Right lobe of liver (tissue), 4 donors: ENCODE results near the gene PPIE.

Source experiments
- CTCF ChIP-seq, 4 donors: fragments of 200-600 bp in 3 of 4; fragments of 450-650 bp in 1 of 4; IDR thresholded peaks; one replicate each; pipeline versions ENCODE4 v1.5.1 to v1.8.0; 2016 to 2022; ENCODE audit warnings: antibody characterized with exemption in 4 of 4, mild to moderate bottlenecking in 2 of 4
- POLR2A ChIP-seq: fragments of 450-650 bp; IDR thresholded peaks from one replicate; pipeline ENCODE4 v1.6.1; 2017; ENCODE audit warnings: antibody characterized with exemption, mild to moderate bottlenecking
- donor health status: DM: no; HTN: no; CAD: no.
- donor health status: DM: no; HTN: no; CAD: no.
- donor health status: DM: no; HTN: yes; CAD: no.

GRCh38 chr1:39701049-39701439 lies 37.6 kb upstream of the PPIE start:
- TF ChIP-seq CTCF (IDR thresholded peaks at IDR 0.05) (no peak), POLR2A (no peak)
